Measurements from ENCODE around the gene KRTAP20-2. TPM values are rescaled to one million over a fixed set of nuclear protein-coding genes. Genes with fewer than 3 reads are reported as not detected.

Gene KRTAP20-2
- total and polyA plus RNA-seq, 10 of the 15 experiments (the other 5 are each of a cell fraction or from before 2014, with no cell fraction given), result not detected

GRCh38 chr21:30616125-30616524, 18.9 kb upstream of the KRTAP20-2 start, which contains the start of gene KRTAP20-1:
TSS of gene KRTAP20-1 (plus strand) at chr21:30616425. CDS start at chr21:30616455, 30 bp downstream.
- 95% methylated on average over 2 of the region's 2 CpGs for WGBS (ENCODE audit: insufficient coverage, insufficient replicate concordance, low lambda C conversion rate, missing lambda C conversion rate)
- in situ Hi-C loops (cut with MboI), result no loop called here
- H3K79me2 ChIP-seq (ENCODE audit: control insufficient read depth, insufficient read depth, low read length), result no peaks in the 10 kb centered on the region
- ChIA-PET SMC1A (ENCODE audit: uncharacterized antibody, unreplicated experiment) (no interaction called here), RAD21 (ENCODE audit: unreplicated experiment) (no interaction called here), POLR2A (no interaction called here), CTCF (interaction anchor here (1.6 kb wide), 1 partner anchor 115 kb away, joined by 3 read pairs; no protein-coding TSS in a partner anchor)
- H3K9ac ChIP-seq (ENCODE audit: control insufficient read depth, insufficient read depth, low read length), result no peak within 1 kb of the TSS
- intact Hi-C loops (cut with micrococcal nuclease; ENCODE audit: unreplicated experiment), result no loop called here
- no peaks in the 10 kb centered on the region for H3K36me3 ChIP-seq (ENCODE audit: control insufficient read depth in 2 of 2, insufficient read depth in 2 of 2, low read length in 1 of 2)
- no peak within 1 kb of the TSS for H3K4me2 ChIP-seq (ENCODE audit: control insufficient read depth, insufficient read depth)
- no peak for TF ChIP-seq JUND (IDR thresholded peaks at IDR 0.05; ENCODE audit: low read depth, low read length)
- TF ChIP-seq POU2F2 (IDR thresholded peaks at IDR 0.05; ENCODE audit: borderline replicate concordance, low read depth, low read length), result no peak
- no peak for TF ChIP-seq CREB1 (IDR thresholded peaks at IDR 0.05; ENCODE audit: low read depth)
- TF ChIP-seq STAT3 (IDR thresholded peaks at IDR 0.05; ENCODE audit: low read depth, low read length), result no peak
- TF ChIP-seq ZNF274 (IDR thresholded peaks at IDR 0.05; ENCODE audit: insufficient read depth, insufficient read length), result no peak
- TF ChIP-seq TAF1 (IDR thresholded peaks at IDR 0.05; ENCODE audit: borderline replicate concordance, low read depth, low read length), result no peak
- no peak for TF ChIP-seq RFX5 (IDR thresholded peaks at IDR 0.05; ENCODE audit: low read depth, low read length)
- TF ChIP-seq KLF5 (IDR thresholded peaks at IDR 0.05; ENCODE audit: partially characterized antibody), result no peak
- TF ChIP-seq EZH2 (IDR thresholded peaks at IDR 0.05; ENCODE audit: borderline replicate concordance, control insufficient read depth, low read depth, low read length), result no peak
- no peak for TF ChIP-seq IRF3 (IDR thresholded peaks at IDR 0.05)
- no peak for TF ChIP-seq ZNF687 (IDR thresholded peaks at IDR 0.05)
- TF ChIP-seq CTCF (IDR thresholded peaks at IDR 0.05 in 2 of 3, conservative IDR thresholded peaks at IDR 0.05 in 1 of 3; ENCODE audit: control insufficient read depth in 2 of 3, extremely low read depth in 1 of 3, insufficient read depth in 1 of 3, low read depth in 3 of 3, low read length in 3 of 3), result no peak
- TF ChIP-seq TBL1XR1 (IDR thresholded peaks at IDR 0.05; ENCODE audit: low read depth, low read length), result no peak
- no peak for TF ChIP-seq HDAC2 (IDR thresholded peaks at IDR 0.05)
- no peak for TF ChIP-seq NBN (IDR thresholded peaks at IDR 0.05)
- no peak for TF ChIP-seq IKZF2 (IDR thresholded peaks at IDR 0.05)
- no peak for TF ChIP-seq TCF3 (IDR thresholded peaks at IDR 0.05; ENCODE audit: borderline replicate concordance, insufficient read depth, low read depth, low read length)
- TF ChIP-seq SREBF2 (IDR thresholded peaks at IDR 0.05; ENCODE audit: low read length), result no peak
- no peak for TF ChIP-seq TARDBP (IDR thresholded peaks at IDR 0.05; ENCODE audit: borderline replicate concordance)
- H4K20me1 ChIP-seq (ENCODE audit: control insufficient read depth, insufficient read depth), result no peaks in the 10 kb centered on the region
- no peak for FAIRE-seq
- H3K4me3 ChIP-seq, result no peak within 1 kb of the TSS
- H2AFZ ChIP-seq (ENCODE audit: control insufficient read depth, low read depth, low read length), result no peak within 1 kb of the TSS
- H3K4me1 ChIP-seq (ENCODE audit: control insufficient read depth, insufficient read depth, low read length), result no peaks in the 10 kb centered on the region
- H3K27me3 ChIP-seq (replicated peaks in 1 of 2; ENCODE audit: control insufficient read depth in 2 of 2, insufficient read depth in 2 of 2, low read length in 1 of 2), result no peaks in the 10 kb centered on the region
- no peak for ATAC-seq
- no peak for DNase-seq (ENCODE audit: low read depth, low spot score)
- no TSS peak for BruUV-seq (replicated peaks)
- H3K27ac ChIP-seq (ENCODE audit: control insufficient read depth, insufficient read depth), result no peak within 1 kb of the TSS
- H3K9me3 ChIP-seq (replicated peaks; ENCODE audit: control insufficient read depth, insufficient read depth, low read length), result no peaks in the 10 kb centered on the region
